ENCODE measurements around the gene DUSP12. TPM values are rescaled to one million over a fixed set of nuclear protein-coding genes. Genes with fewer than 3 reads are reported as not detected.

Gene DUSP12
- polyA plus RNA-seq, 2 of the 4 experiments (the other 2 are of a cell fraction): 47.3 to 96.3 TPM

DNA sequence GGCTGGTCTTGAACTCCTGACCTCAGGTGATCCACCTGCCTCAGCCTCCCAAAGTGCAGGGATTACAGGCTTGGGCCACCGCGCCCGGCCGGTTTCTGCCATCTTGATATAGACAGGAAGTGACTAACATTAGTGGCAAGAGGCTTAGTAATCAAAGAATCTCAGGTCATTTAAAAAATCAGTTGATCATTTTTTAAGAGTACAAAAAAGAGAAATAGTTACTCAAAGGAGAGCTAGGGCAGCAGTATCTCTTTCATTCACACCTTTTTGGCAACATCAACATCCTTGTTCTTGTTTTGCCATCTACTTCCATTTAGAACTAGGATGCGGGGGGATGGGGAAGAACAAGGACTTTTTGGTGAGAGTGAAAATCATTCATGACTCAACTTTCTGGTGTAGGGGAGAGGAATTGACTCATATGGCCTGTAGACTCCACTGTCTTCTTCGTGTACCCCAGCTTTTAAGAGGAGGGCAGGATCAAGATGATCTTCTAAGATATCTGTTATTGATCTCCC is 19.5 kb upstream of the DUSP12 start:
- no peak for ATAC-seq
- TF ChIP-seq ZFP36 (IDR thresholded peaks at IDR 0.05; ENCODE audit: borderline replicate concordance, partially characterized antibody): no peak
- TF ChIP-seq TFCP2L1 (CRISPR knock-in tag; IDR thresholded peaks at IDR 0.05): no peak
- TF ChIP-seq GATA3 (IDR thresholded peaks at IDR 0.05; ENCODE audit: borderline replicate concordance): no peak
- TF ChIP-seq HOXA7 (CRISPR knock-in tag; IDR thresholded peaks at IDR 0.05): no peak
- TF ChIP-seq BHLHE40 (IDR thresholded peaks at IDR 0.05; ENCODE audit: low read depth, low read length): no peak
- TF ChIP-seq CHD2 (IDR thresholded peaks at IDR 0.05; ENCODE audit: low read length, partially characterized antibody): no peak
- TF ChIP-seq FOSB (CRISPR knock-in tag; IDR thresholded peaks at IDR 0.05): no peak
- TF ChIP-seq EP300 (IDR thresholded peaks at IDR 0.05): no peak
- no peak for TF ChIP-seq USF2 (IDR thresholded peaks at IDR 0.05)
- no peak for TF ChIP-seq ZNF302 (CRISPR knock-in tag; IDR thresholded peaks at IDR 0.05)
- TF ChIP-seq SMC3 (IDR thresholded peaks at IDR 0.05): no peak
- H3K4me3 ChIP-seq: no peak overlapping the region
- no peak for DNase-seq (ENCODE audit: low read depth in 1 of 2, low spot score in 1 of 2)
- WGBS (ENCODE audit: missing lambda C conversion rate): 59% methylated on average over 6 of the region's 6 CpGs
- POLR2A ChIA-PET: interaction anchor here (0.5 kb wide), 1 partner anchor 42 kb away, joined by 5 read pairs; no protein-coding TSS in a partner anchor
- H3K9me3 ChIP-seq: no peaks in the 10 kb centered on the region
- CTCF ChIA-PET: interaction anchor here (6.4 kb wide), 1 partner anchor 9 kb away, joined by 80 read pairs; no protein-coding TSS in a partner anchor
- FAIRE-seq: no peak
- peaks cover 18% of the 10 kb centered on the region; the same call in 2 of the 3 replicates for H3K4me1 ChIP-seq
- H3K4me2 ChIP-seq: no peak overlapping the region
- no peak overlapping the region for H3K27ac ChIP-seq

DNA sequence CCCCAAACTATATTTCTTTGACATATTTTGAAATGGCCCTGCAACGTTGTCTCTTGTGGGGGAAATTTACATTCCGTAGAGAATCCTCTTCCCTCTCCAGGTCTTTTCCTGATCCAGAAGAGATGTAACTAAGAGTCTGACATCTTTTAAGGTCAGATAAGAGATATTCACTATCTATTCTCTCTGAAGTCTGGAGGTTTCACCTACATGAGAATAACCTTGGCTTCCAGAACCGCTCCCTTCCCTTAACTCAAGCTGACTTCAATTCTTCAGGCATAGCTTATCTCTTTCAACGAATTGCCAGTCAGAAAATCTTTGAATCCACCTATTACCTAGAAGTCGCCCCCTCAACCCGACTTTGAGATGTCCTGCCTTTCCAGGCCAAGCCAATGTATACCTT is 18.3 kb upstream of the DUSP12 start:
- no peak overlapping the region for H3K4me2 ChIP-seq
- FAIRE-seq (no peak), DNase-seq (ENCODE audit: low read depth in 1 of 2, low spot score in 1 of 2) (no peak), ATAC-seq (no peak)
- H3K9me3 ChIP-seq: no peaks in the 10 kb centered on the region
- ChIA-PET CTCF (interaction anchor here (6.4 kb wide), 1 partner anchor 7 kb away, joined by 80 read pairs; no protein-coding TSS in a partner anchor), POLR2A (no interaction called here)
- peaks cover 20% of the 10 kb centered on the region for H3K4me1 ChIP-seq
- no peak overlapping the region for H3K4me3 ChIP-seq
- TF ChIP-seq ELK1 (IDR thresholded peaks at IDR 0.05; ENCODE audit: low read depth, low read length) (no peak), EHMT2 (IDR thresholded peaks at IDR 0.05; ENCODE audit: low read depth) (no peak), HEYL (CRISPR knock-in tag; IDR thresholded peaks at IDR 0.05) (no peak), NFE2L2 (conservative IDR thresholded peaks at IDR 0.05; ENCODE audit: low read length) (no peak), TP53 (CRISPR knock-in tag; IDR thresholded peaks at IDR 0.05) (no peak), SREBF2 (IDR thresholded peaks at IDR 0.05) (no peak), EP300 (IDR thresholded peaks at IDR 0.05) (no peak), HDAC2 (IDR thresholded peaks at IDR 0.05) (no peak)
- TF ChIP-seq, protein P1, sequence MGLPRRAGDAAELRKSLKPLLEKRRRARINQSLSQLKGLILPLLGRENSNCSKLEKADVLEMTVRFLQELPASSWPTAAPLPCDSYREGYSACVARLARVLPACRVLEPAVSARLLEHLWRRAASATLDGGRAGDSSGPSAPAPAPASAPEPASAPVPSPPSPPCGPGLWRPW (IDR thresholded peaks at IDR 0.05): no peak
- 72% methylated on average over 6 of the region's 6 CpGs for WGBS (ENCODE audit: missing lambda C conversion rate)
- no peak overlapping the region for H3K27ac ChIP-seq

DNA sequence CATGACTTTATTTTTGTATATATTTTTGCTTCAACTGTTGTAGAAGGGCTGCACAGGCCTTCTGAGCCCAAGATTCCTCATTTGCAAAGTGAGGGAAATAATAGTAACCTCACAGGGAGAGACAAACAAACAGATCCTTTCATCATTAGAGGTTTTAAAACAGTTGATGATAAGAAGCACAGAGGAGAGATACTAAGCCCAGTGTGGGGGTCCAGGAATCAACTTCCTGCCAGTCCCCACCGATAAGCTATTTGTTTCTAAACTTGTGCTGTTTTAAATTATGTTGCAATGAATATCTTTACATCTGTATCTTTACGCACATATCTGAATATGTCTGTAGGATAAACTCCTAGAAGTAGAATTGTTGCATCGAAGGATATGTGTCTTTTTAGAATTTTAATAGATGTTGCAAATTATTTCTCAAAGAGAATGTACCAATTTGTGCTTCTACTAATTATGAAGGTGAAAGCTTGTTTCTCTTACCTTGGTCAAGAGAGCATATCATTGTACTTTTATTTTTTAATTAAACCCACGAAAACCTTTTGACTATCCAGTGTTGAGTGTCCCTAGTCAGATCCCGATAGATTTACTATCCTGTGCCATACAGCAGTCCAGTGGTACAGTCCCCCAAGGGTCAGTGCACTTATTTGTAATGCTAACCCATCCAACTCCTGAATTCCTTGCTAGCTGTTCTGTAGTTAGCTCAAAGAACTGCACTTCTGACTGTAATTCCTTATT is 17.4 kb upstream of the DUSP12 start:
- WGBS (ENCODE audit: missing lambda C conversion rate): 72% methylated on average over 5 of the region's 5 CpGs
- H3K4me1 ChIP-seq: peaks cover 29% of the 10 kb centered on the region
- ATAC-seq (no peak), DNase-seq (ENCODE audit: low read depth in 1 of 2, low spot score in 1 of 2) (no peak), FAIRE-seq (no peak)
- POLR2A ChIA-PET: interaction anchor here (0.9 kb wide), 1 partner anchor 17 kb away, joined by 3 read pairs; the partner anchor contains the start of gene DUSP12
- H3K4me2 ChIP-seq: no peak overlapping the region
- H3K27ac ChIP-seq: no peak overlapping the region
- no peak overlapping the region for H3K4me3 ChIP-seq
- CTCF ChIA-PET: interaction anchor here (0.8 to 1.3 kb wide), 4 partner anchors 9 to 292 kb away, joined by 3 to 6 read pairs (median 4); no protein-coding TSS in a partner anchor
- H3K9me3 ChIP-seq: no peaks in the 10 kb centered on the region
- TF ChIP-seq, protein P2, sequence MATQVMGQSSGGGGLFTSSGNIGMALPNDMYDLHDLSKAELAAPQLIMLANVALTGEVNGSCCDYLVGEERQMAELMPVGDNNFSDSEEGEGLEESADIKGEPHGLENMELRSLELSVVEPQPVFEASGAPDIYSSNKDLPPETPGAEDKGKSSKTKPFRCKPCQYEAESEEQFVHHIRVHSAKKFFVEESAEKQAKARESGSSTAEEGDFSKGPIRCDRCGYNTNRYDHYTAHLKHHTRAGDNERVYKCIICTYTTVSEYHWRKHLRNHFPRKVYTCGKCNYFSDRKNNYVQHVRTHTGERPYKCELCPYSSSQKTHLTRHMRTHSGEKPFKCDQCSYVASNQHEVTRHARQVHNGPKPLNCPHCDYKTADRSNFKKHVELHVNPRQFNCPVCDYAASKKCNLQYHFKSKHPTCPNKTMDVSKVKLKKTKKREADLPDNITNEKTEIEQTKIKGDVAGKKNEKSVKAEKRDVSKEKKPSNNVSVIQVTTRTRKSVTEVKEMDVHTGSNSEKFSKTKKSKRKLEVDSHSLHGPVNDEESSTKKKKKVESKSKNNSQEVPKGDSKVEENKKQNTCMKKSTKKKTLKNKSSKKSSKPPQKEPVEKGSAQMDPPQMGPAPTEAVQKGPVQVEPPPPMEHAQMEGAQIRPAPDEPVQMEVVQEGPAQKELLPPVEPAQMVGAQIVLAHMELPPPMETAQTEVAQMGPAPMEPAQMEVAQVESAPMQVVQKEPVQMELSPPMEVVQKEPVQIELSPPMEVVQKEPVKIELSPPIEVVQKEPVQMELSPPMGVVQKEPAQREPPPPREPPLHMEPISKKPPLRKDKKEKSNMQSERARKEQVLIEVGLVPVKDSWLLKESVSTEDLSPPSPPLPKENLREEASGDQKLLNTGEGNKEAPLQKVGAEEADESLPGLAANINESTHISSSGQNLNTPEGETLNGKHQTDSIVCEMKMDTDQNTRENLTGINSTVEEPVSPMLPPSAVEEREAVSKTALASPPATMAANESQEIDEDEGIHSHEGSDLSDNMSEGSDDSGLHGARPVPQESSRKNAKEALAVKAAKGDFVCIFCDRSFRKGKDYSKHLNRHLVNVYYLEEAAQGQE (IDR thresholded peaks at IDR 0.05): no peak
- no peak for TF ChIP-seq RCOR1 (IDR thresholded peaks at IDR 0.05; ENCODE audit: low read depth, low read length)
- TF ChIP-seq POLR2A (IDR thresholded peaks at IDR 0.05; ENCODE audit: low read length): no peak
- TF ChIP-seq EHMT2 (IDR thresholded peaks at IDR 0.05; ENCODE audit: low read depth): no peak
- TF ChIP-seq, protein P3, sequence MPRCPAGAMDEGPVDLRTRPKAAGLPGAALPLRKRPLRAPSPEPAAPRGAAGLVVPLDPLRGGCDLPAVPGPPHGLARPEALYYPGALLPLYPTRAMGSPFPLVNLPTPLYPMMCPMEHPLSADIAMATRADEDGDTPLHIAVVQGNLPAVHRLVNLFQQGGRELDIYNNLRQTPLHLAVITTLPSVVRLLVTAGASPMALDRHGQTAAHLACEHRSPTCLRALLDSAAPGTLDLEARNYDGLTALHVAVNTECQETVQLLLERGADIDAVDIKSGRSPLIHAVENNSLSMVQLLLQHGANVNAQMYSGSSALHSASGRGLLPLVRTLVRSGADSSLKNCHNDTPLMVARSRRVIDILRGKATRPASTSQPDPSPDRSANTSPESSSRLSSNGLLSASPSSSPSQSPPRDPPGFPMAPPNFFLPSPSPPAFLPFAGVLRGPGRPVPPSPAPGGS (IDR thresholded peaks at IDR 0.05): no peak
- TF ChIP-seq CHD2 (IDR thresholded peaks at IDR 0.05; ENCODE audit: low read length, partially characterized antibody): no peak
- no peak for TF ChIP-seq ZC3H11A (IDR thresholded peaks at IDR 0.05)
- TF ChIP-seq CHD4 (IDR thresholded peaks at IDR 0.05; ENCODE audit: borderline replicate concordance): no peak
- no peak for TF ChIP-seq MYC (IDR thresholded peaks at IDR 0.05; ENCODE audit: borderline replicate concordance, low read length)
